ENCODE measurements around the gene PBX1.

DNA sequence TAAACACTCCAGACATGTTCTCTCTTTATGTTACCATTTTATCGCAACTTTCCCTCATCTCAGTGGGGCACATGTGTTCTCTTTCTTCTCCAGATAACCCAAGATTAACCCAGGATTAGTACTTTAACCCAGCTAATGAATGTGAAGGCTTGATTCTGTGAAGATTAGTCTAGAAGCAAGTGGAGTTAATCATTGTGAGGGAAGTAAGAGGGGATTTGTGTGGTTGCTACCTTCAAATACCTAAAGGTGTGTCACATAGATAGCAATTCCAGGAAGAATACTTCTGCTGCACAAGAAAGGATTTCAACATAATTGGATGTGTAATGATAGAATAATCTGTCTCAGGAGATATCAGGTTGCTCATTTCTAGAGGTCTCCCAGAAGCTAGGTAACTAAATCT lies 327.1 kb downstream of the PBX1 start:
- TF ChIP-seq EZH2phosphoT487 (IDR thresholded peaks at IDR 0.05; ENCODE audit: insufficient read depth, low read depth) (no peak), EZH2 (IDR thresholded peaks at IDR 0.05; ENCODE audit: insufficient read depth, poor library complexity, severe bottlenecking) (no peak)
